Stimulated activated CD8-positive, alpha-beta memory T cell treated with anti-CD3 and anti-CD28 coated beads, Interleukin-7, amount 100 ng/mL, for 4 hours (primary cell): ENCODE data around the gene CEP19.
"Not testable (repeated sequence)": the region's sequence is repeated elsewhere in the genome, so short reads cannot be mapped to it uniquely, and the experiment has no call there.

Experiments
- DNase-seq, 2 donors: peaks; one replicate each; pipeline ENCODE4 v3.0.0-alpha.2; 2020; ENCODE audit warnings: low read depth in 2 of 2

Gene CEP19

GRCh38 chr3:196711838-196712513 is at the start of gene CEP19, which contains the start of gene PIGX:
CEP19 (minus strand) TSS chr3:196712250; CDS start chr3:196708657, 3,593 bp downstream.
PIGX (plus strand) TSS chr3:196712377.
- DNase-seq = peak; percentile 84 to 85

GRCh38 chr3:196757876-196758739 is 46.1 kb upstream of the CEP19 start:
- DNase-seq = no peak

GRCh38 chr3:196756732-196757131 is 44.7 kb upstream of the CEP19 start:
- no peak for DNase-seq

GRCh38 chr3:196754091-196754981 is 42.3 kb upstream of the CEP19 start:
- DNase-seq = no peak

GRCh38 chr3:196753201-196753600 is 41.2 kb upstream of the CEP19 start:
- DNase-seq = no peak

- DNase-seq = no peak
These were observed 37.1 kb upstream of the CEP19 start for GRCh38 chr3:196749125-196749524.

- DNase-seq = not testable (repeated sequence)
These were observed 31.5 kb upstream of the CEP19 start for GRCh38 chr3:196743569-196743968.

GRCh38 chr3:196741249-196741889 is 29.3 kb upstream of the CEP19 start:
- DNase-seq = no peak

GRCh38 chr3:196740481-196741248 is 28.6 kb upstream of the CEP19 start:
- DNase-seq = peak; percentile 7 to 23

GRCh38 chr3:196739671-196740480 is 27.8 kb upstream of the CEP19 start, which contains the start of gene PAK2:
PAK2 (plus strand) TSS chr3:196739857; CDS start chr3:196782647, 42,790 bp downstream.
- peak; percentile 77 to 90 for DNase-seq

- no peak for DNase-seq
These were observed 25.6 kb upstream of the CEP19 start for GRCh38 chr3:196737655-196738054.

GRCh38 chr3:196736670-196737374 is 24.8 kb upstream of the CEP19 start:
- no peak for DNase-seq

- no peak for DNase-seq
These were observed 23.7 kb upstream of the CEP19 start for GRCh38 chr3:196735751-196736150.

GRCh38 chr3:196726788-196727675 is 15.0 kb upstream of the CEP19 start:
- DNase-seq = no peak

- DNase-seq = no peak
These were observed 9.0 kb upstream of the CEP19 start for GRCh38 chr3:196721097-196721496.

- DNase-seq = not testable (repeated sequence)
These were observed 5.1 kb upstream of the CEP19 start for GRCh38 chr3:196717162-196717561.

- DNase-seq = peak in 1 of 2 donors; percentile 66
These were observed 714 bp upstream of the CEP19 start for GRCh38 chr3:196712514-196713413.
